Calu3 (cell line): ENCODE measurements around the gene GLT1D1. TPM values are rescaled to one million over a fixed set of nuclear protein-coding genes. Genes with fewer than 3 reads are reported as not detected.

Experiments
- BruUV-seq: library from RNA; stranded (reverse); fragments of 400-500 nt; replicated peaks from 2 replicates; lab custom pipeline; 2021; lab: Mats Ljungman, UMichigan
- CTCF ChIA-PET: fragments of 300-600 bp; sonication (Branson Sonifier 250); formaldehyde crosslinking; loops from one replicate; lab custom pipeline; 2022; ENCODE audit warnings: antibody characterized with exemption; lab: Charles Lee
- DNase-seq: peaks from one replicate; pipeline ENCODE4 v3.0.0; 2022
- H3K27ac Mint-ChIP-seq: one replicate; pipeline ENCODE4 v1.8.0; 2022; ENCODE audit warnings: mixed read lengths; ENCODE audit not compliant: unreplicated experiment
- H3K27me3 Mint-ChIP-seq: one replicate; pipeline ENCODE4 v1.8.0; 2022; ENCODE audit warnings: mixed read lengths; ENCODE audit not compliant: unreplicated experiment
- H3K36me3 Mint-ChIP-seq: one replicate; pipeline ENCODE4 v1.8.0; 2022; ENCODE audit warnings: mild to moderate bottlenecking, moderate library complexity, mixed read lengths; ENCODE audit not compliant: insufficient read depth, unreplicated experiment
- H3K4me1 Mint-ChIP-seq: one replicate; pipeline ENCODE4 v1.8.0; 2022; ENCODE audit warnings: mild to moderate bottlenecking, low read depth, mixed read lengths; ENCODE audit not compliant: unreplicated experiment
- H3K4me3 Mint-ChIP-seq: one replicate; pipeline ENCODE4 v1.8.0; 2022; ENCODE audit warnings: mild to moderate bottlenecking, low read depth, moderate library complexity, mixed read lengths; ENCODE audit not compliant: unreplicated experiment
- H3K9me3 Mint-ChIP-seq: one replicate; pipeline ENCODE4 v1.8.0; 2022; ENCODE audit warnings: low read depth, mixed read lengths; ENCODE audit not compliant: unreplicated experiment
- intact Hi-C: fragments of 100-400 bp; cut with micrococcal nuclease; formaldehyde crosslinking; loops from one replicate; pipeline ENCODE4 v1.10.0; 2022; ENCODE audit not compliant: unreplicated experiment
- total RNA-seq: library from RNA; stranded (reverse); gene quantifications from 2 replicates; pipeline ENCODE4 v1.2.3, GENCODE V29; 2022
- TF ChIP-seq, protein P1 (sequence below): fragments of 200-600 bp; IDR thresholded peaks from one replicate; pipeline ENCODE4 v1.8.0; 2022; ENCODE audit warnings: antibody characterized with exemption; ENCODE audit not compliant: unreplicated experiment

The GLT1D1 gene
- total RNA-seq, 1 experiment from 2014 or later = not detected

DNA sequence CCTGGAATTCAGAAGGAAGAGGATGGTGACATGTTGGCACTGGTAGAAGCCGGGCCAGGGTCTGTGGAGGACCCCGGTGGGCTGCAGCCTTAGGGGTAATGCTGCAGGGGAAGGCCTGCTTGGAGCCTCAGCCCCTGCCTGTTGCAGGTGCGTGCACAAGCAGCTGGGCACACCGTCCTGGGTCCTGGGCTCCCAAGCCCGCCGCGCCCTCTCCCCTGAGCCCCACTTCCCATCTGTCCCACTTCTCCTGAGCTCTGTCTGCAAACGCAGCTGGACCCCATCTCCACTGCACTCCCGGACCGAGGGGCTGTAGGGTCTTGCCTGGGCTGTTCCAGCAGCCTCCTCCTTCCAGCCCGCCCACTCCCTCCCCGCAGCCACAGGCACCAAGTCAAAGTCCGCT lies 116.8 kb downstream of the GLT1D1 start:
- BruUV-seq = no TSS peak
- DNase-seq = no peak
- H3K27ac Mint-ChIP-seq = no peak overlapping the region
- no peak overlapping the region for H3K4me3 Mint-ChIP-seq
- no peaks in the 10 kb centered on the region for H3K36me3 Mint-ChIP-seq
- intact Hi-C loops = no loop called here
- no peaks in the 10 kb centered on the region for H3K4me1 Mint-ChIP-seq
- H3K9me3 Mint-ChIP-seq = peaks cover 8% of the 10 kb centered on the region
- CTCF ChIA-PET = no interaction called here
- TF ChIP-seq, protein P1, sequence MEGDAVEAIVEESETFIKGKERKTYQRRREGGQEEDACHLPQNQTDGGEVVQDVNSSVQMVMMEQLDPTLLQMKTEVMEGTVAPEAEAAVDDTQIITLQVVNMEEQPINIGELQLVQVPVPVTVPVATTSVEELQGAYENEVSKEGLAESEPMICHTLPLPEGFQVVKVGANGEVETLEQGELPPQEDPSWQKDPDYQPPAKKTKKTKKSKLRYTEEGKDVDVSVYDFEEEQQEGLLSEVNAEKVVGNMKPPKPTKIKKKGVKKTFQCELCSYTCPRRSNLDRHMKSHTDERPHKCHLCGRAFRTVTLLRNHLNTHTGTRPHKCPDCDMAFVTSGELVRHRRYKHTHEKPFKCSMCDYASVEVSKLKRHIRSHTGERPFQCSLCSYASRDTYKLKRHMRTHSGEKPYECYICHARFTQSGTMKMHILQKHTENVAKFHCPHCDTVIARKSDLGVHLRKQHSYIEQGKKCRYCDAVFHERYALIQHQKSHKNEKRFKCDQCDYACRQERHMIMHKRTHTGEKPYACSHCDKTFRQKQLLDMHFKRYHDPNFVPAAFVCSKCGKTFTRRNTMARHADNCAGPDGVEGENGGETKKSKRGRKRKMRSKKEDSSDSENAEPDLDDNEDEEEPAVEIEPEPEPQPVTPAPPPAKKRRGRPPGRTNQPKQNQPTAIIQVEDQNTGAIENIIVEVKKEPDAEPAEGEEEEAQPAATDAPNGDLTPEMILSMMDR = no peak
- peaks cover 14% of the 10 kb centered on the region for H3K27me3 Mint-ChIP-seq

DNA sequence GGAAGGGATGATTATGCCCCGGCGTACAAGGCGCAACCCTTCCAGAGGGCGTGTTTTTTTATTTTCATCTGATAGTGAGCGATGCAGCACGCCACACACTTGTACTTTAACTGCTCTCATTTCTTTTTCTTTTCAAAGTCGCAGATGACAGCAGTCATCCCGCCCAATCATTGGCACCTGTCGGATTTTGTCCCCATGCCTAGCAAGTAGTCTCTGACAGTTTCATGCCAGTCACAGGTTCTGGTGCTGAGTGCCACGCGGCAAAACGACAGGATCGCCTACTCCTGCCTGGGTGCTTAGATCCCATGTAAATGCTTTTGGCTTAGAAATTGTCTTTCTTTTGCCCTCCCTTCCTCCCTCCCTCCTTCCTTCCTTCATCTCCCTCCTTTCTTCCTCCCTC lies 117.7 kb downstream of the GLT1D1 start:
- intact Hi-C loops = no loop called here
- BruUV-seq = no TSS peak

DNA sequence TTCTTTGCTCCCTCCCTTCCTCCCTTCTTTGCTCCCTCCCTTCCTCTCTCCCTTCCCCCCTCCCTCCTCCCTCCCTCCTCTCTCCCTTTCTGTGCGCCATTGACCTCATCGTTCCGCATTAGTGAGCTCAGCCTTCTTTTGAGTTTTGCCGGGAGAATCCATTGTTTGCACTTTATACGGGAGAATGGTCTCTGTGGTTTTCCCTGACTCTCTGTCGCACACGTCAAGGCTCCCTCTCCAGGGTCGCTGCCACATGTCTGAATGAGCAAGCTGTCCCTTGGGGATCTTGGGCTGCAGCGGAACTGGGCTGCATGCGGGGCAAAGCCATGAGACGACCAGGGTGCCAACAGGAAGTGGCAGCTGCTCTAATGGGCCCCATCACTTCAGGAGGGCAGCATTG lies 118.5 kb downstream of the GLT1D1 start:
- intact Hi-C loops = no loop called here
- TF ChIP-seq, protein P1 = no peak
- BruUV-seq = no TSS peak
- no peaks in the 10 kb centered on the region for H3K36me3 Mint-ChIP-seq
- no peak overlapping the region for H3K27ac Mint-ChIP-seq
- no peak for DNase-seq
- H3K4me1 Mint-ChIP-seq = no peaks in the 10 kb centered on the region
- H3K4me3 Mint-ChIP-seq = no peak overlapping the region
- H3K9me3 Mint-ChIP-seq = peaks cover 8% of the 10 kb centered on the region
- CTCF ChIA-PET = no interaction called here
- H3K27me3 Mint-ChIP-seq = peaks cover 14% of the 10 kb centered on the region

More for the DNA sequence above, 117.7 kb downstream of the GLT1D1 start:
- DNase-seq = no peak
- Mint-ChIP-seq H3K9me3 (peaks cover 8% of the 10 kb centered on the region), H3K4me3 (no peak overlapping the region), H3K27me3 (peaks cover 14% of the 10 kb centered on the region), H3K36me3 (no peaks in the 10 kb centered on the region), H3K4me1 (no peaks in the 10 kb centered on the region), H3K27ac (no peak overlapping the region)
- TF ChIP-seq, protein P1 = no peak
- CTCF ChIA-PET = no interaction called here

- Mint-ChIP-seq H3K4me1 (no peaks in the 10 kb centered on the region), H3K36me3 (no peaks in the 10 kb centered on the region), H3K27ac (no peak overlapping the region), H3K27me3 (peaks cover 5% of the 10 kb centered on the region), H3K4me3 (no peak overlapping the region), H3K9me3 (peaks cover 10% of the 10 kb centered on the region)
- TF ChIP-seq, protein P1 = no peak
- CTCF ChIA-PET = no interaction called here
- no peak for DNase-seq
- intact Hi-C loops = no loop called here
- no TSS peak for BruUV-seq
Observed at GRCh38 chr12:128973883-128974681, 120.8 kb downstream of the GLT1D1 start.
